Measurements from ENCODE around the gene XAGE3.
"Not testable (repeated sequence)": the region's sequence is repeated elsewhere in the genome, so short reads cannot be mapped to it uniquely, and the experiment has no call there.

XAGE3 gene

GRCh38 chrX:52867610-52868348, at the start of gene XAGE3:
Gene XAGE3 (minus strand): TSS chrX:52868083. CDS start chrX:52867133, 950 bp downstream.
- DNase-seq, result no peak

- not testable (repeated sequence) for DNase-seq
Measured at GRCh38 chrX:52914704-52915103, 46.8 kb upstream of the XAGE3 start.

- not testable (repeated sequence) for DNase-seq
Measured at GRCh38 chrX:52913681-52914080, 45.8 kb upstream of the XAGE3 start.

GRCh38 chrX:52909313-52909969, 41.6 kb upstream of the XAGE3 start:
- not testable (repeated sequence) for DNase-seq

GRCh38 chrX:52907900-52908299, 40.0 kb upstream of the XAGE3 start:
- DNase-seq, result not testable (repeated sequence)

- not testable (repeated sequence) for DNase-seq
Measured at GRCh38 chrX:52907137-52907536, 39.3 kb upstream of the XAGE3 start.

GRCh38 chrX:52906072-52906471, 38.2 kb upstream of the XAGE3 start:
- not testable (repeated sequence) for DNase-seq

GRCh38 chrX:52905531-52905930, 37.6 kb upstream of the XAGE3 start:
- not testable (repeated sequence) for DNase-seq

GRCh38 chrX:52896855-52897709, 29.2 kb upstream of the XAGE3 start, which contains the start of gene FAM156B:
Gene FAM156B (plus strand): TSS chrX:52897330. CDS start chrX:52907226, 9,896 bp downstream.
- DNase-seq, result not testable (repeated sequence)

- DNase-seq, result not testable (repeated sequence)
Measured at GRCh38 chrX:52896438-52896837, 28.6 kb upstream of the XAGE3 start.

GRCh38 chrX:52888090-52888489, 20.2 kb upstream of the XAGE3 start:
- not testable (repeated sequence) for DNase-seq

- DNase-seq, result not testable (repeated sequence)
Measured at GRCh38 chrX:52887459-52887858, 19.6 kb upstream of the XAGE3 start.

GRCh38 chrX:52876386-52876785, 8.5 kb upstream of the XAGE3 start:
- not testable (repeated sequence) for DNase-seq

GRCh38 chrX:52875436-52875835, 7.6 kb upstream of the XAGE3 start:
- not testable (repeated sequence) for DNase-seq

GRCh38 chrX:52874661-52875060, 6.8 kb upstream of the XAGE3 start:
- no peak for DNase-seq

GRCh38 chrX:52873825-52874224, 5.9 kb upstream of the XAGE3 start:
- not testable (repeated sequence) for DNase-seq

GRCh38 chrX:52870046-52870445, 2.2 kb upstream of the XAGE3 start:
- DNase-seq, result no peak

GRCh38 chrX:52865343-52865998, 2.4 kb downstream of the XAGE3 start:
- no peak for DNase-seq

GRCh38 chrX:52856991-52857525, 10.8 kb downstream of the XAGE3 start:
- DNase-seq, result not testable (repeated sequence)

GRCh38 chrX:52852110-52852860, 15.6 kb downstream of the XAGE3 start:
- DNase-seq, result no peak

GRCh38 chrX:52843619-52844018, 24.3 kb downstream of the XAGE3 start:
- not testable (repeated sequence) for DNase-seq

Measured in right hindlimb (tissue), 1 donor.